ENCODE measurements around the gene IP6K2. TPM values are rescaled to one million over a fixed set of nuclear protein-coding genes. Genes with fewer than 3 reads are reported as not detected.

IP6K2 gene
- total RNA-seq, 2 experiments from 2014 or later, result 97.2 to 121 TPM

DNA sequence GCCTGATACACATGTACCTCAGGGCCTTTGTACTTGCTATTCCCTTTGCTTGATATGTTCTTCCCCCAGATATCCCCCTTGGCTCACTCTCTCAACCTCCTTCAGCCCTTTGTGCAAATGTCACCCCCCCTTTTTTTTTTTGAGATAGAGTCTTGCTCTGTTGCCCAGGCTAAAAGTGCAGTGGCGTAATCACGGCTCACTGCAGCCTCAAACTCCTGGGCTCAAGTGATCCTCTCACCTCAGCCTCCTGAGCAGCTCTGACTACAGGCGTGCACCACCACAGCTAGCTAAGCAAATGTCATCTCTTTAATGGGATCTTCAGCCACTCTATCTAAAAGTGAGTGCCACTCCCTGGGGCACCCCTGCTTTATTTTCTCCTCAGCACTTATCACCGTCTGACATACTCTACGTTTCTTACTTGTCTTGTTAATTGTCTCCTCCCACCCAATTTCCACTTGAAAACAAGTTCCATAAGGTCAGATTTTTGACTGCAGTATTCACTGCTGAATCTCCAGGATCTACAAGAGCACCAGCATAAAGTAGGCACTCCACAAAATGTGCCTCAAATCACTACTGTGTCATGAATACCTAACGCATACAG is 14.6 kb downstream of the IP6K2 start:
- peaks cover 46% of the 10 kb centered on the region for H3K36me3 ChIP-seq (ENCODE audit: insufficient read depth, low read length)
- intact Hi-C loops (cut with DNase I, micrococcal nuclease), result no loop called here
- peaks cover 40% of the 10 kb centered on the region for H3K4me1 Mint-ChIP-seq (ENCODE audit: low read depth)
- POLR2A ChIA-PET, result no interaction called here
- peaks cover 60% of the 10 kb centered on the region for H3K36me3 Mint-ChIP-seq (ENCODE audit: low read depth)
- no peaks in the 10 kb centered on the region for H3K9me3 Mint-ChIP-seq
- H3K9me3 ChIP-seq (ENCODE audit: control insufficient read depth in 1 of 2, insufficient read depth in 1 of 2, low read length in 2 of 2), result no peaks in the 10 kb centered on the region
- H3K4me3 Mint-ChIP-seq, result no peak overlapping the region
- H3K27ac ChIP-seq (ENCODE audit: low read depth in 1 of 2, low read length in 2 of 2), result no peak overlapping the region
- H3K27me3 ChIP-seq (ENCODE audit: control insufficient read depth in 1 of 2, insufficient read depth in 2 of 2, low read length in 2 of 2), result no peaks in the 10 kb centered on the region
- CTCF ChIA-PET, result interaction anchor here (1.3 kb wide), 1 partner anchor 16 kb away, joined by 4 read pairs; no protein-coding TSS in a partner anchor
- no peak overlapping the region for H3K27ac Mint-ChIP-seq
- no peaks in the 10 kb centered on the region for H3K27me3 Mint-ChIP-seq
- ATAC-seq (ENCODE audit: poor library complexity) (no peak), DNase-seq (no peak)
- H3K4me3 ChIP-seq (ENCODE audit: low read length), result no peak overlapping the region
- TF ChIP-seq, protein P1, sequence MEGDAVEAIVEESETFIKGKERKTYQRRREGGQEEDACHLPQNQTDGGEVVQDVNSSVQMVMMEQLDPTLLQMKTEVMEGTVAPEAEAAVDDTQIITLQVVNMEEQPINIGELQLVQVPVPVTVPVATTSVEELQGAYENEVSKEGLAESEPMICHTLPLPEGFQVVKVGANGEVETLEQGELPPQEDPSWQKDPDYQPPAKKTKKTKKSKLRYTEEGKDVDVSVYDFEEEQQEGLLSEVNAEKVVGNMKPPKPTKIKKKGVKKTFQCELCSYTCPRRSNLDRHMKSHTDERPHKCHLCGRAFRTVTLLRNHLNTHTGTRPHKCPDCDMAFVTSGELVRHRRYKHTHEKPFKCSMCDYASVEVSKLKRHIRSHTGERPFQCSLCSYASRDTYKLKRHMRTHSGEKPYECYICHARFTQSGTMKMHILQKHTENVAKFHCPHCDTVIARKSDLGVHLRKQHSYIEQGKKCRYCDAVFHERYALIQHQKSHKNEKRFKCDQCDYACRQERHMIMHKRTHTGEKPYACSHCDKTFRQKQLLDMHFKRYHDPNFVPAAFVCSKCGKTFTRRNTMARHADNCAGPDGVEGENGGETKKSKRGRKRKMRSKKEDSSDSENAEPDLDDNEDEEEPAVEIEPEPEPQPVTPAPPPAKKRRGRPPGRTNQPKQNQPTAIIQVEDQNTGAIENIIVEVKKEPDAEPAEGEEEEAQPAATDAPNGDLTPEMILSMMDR (IDR thresholded peaks at IDR 0.05), result no peak
- H3K4me1 ChIP-seq (ENCODE audit: insufficient read depth, low read length), result peaks cover 38% of the 10 kb centered on the region

DNA sequence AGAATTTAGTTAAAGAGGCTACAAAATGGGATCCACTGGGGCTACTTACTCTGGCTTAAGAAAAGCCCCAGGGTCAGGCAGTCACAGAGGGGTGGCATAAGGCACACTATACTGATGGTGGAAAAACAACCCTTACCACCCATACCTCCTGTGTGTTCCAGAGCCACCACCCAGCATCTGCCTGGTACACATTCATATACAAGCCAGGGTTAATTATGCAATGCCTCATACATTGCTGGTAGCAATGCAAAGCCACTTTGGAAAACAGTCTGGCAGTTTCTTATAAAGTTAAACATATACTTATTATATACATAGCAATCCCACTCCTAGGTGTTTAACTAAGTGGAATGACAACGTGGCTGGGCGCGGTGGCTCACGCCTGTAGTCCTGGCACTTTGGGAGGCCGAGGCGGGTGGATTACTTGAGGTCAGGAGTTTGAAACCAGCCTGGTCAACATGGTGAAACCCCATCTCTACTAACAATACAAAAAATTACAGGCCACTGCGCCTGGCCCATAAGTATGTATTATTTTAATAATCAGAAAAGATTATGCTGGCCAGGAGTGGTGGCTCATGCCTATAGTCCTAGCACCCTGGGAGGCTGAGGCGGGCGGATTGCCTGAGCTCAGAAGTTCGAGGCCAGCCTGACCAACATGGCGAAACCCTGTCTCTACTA is 16.2 kb downstream of the IP6K2 start:
- CTCF ChIA-PET, result interaction anchor here (1.3 kb wide), 1 partner anchor 15 kb away, joined by 4 read pairs; no protein-coding TSS in a partner anchor
- no peak overlapping the region for H3K4me3 Mint-ChIP-seq

DNA sequence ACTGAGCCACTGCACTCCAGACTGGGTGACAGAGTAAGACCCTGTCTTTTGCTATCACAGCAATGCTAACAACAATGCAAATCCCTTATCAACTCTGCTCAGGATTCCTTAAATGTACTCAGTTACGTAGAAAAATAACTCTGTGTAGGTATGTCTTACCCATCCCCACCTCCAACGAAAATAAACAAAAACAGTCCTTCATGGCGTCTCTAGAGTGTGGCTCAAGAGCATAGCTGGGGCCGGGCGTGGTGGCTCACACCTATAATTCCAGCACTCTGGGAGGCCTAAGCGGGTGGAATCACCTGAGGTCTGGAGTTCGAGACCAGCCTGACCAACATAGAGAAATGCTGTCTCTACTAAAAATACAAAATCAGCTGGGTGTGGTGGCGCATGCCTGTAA is 18.1 kb downstream of the IP6K2 start:
- TF ChIP-seq, protein P1 (IDR thresholded peaks at IDR 0.05), result no peak
- peaks cover 61% of the 10 kb centered on the region for H3K36me3 Mint-ChIP-seq (ENCODE audit: low read depth)

More for the DNA sequence above, 16.2 kb downstream of the IP6K2 start:
- DNase-seq (no peak), ATAC-seq (ENCODE audit: poor library complexity) (no peak)
- peaks cover 40% of the 10 kb centered on the region for H3K36me3 ChIP-seq (ENCODE audit: insufficient read depth, low read length)
- POLR2A ChIA-PET, result no interaction called here
- Mint-ChIP-seq H3K9me3 (no peaks in the 10 kb centered on the region), H3K27me3 (no peaks in the 10 kb centered on the region), H3K27ac (no peak overlapping the region), H3K4me1 (ENCODE audit: low read depth) (peaks cover 37% of the 10 kb centered on the region), H3K36me3 (ENCODE audit: low read depth) (peaks cover 54% of the 10 kb centered on the region)
- H3K27me3 ChIP-seq (ENCODE audit: control insufficient read depth in 1 of 2, insufficient read depth in 2 of 2, low read length in 2 of 2), result no peaks in the 10 kb centered on the region
- H3K27ac ChIP-seq (ENCODE audit: low read depth in 1 of 2, low read length in 2 of 2), result no peak overlapping the region
- no peaks in the 10 kb centered on the region for H3K9me3 ChIP-seq (ENCODE audit: control insufficient read depth in 1 of 2, insufficient read depth in 1 of 2, low read length in 2 of 2)
- TF ChIP-seq, protein P1 (IDR thresholded peaks at IDR 0.05), result no peak
- no peak overlapping the region for H3K4me3 ChIP-seq (ENCODE audit: low read length)
- intact Hi-C loops (cut with DNase I, micrococcal nuclease), result no loop called here
- H3K4me1 ChIP-seq (ENCODE audit: insufficient read depth, low read length), result peaks cover 29% of the 10 kb centered on the region

More for the DNA sequence above, 18.1 kb downstream of the IP6K2 start:
- POLR2A ChIA-PET, result interaction anchor here (1.2 kb wide), 1 partner anchor 19 kb away, joined by 3 read pairs; no protein-coding TSS in a partner anchor
- ATAC-seq (ENCODE audit: poor library complexity) (no peak), DNase-seq (no peak)
- no peaks in the 10 kb centered on the region for H3K9me3 ChIP-seq (ENCODE audit: control insufficient read depth in 1 of 2, insufficient read depth in 1 of 2, low read length in 2 of 2)
- H3K4me3 ChIP-seq (ENCODE audit: low read length), result no peak overlapping the region
- no peaks in the 10 kb centered on the region for H3K27me3 ChIP-seq (ENCODE audit: control insufficient read depth in 1 of 2, insufficient read depth in 2 of 2, low read length in 2 of 2)
- intact Hi-C loops (cut with DNase I, micrococcal nuclease), result no loop called here
- no peaks in the 10 kb centered on the region for H3K27me3 Mint-ChIP-seq
- H3K4me3 Mint-ChIP-seq, result no peak overlapping the region
- peaks cover 50% of the 10 kb centered on the region for H3K36me3 ChIP-seq (ENCODE audit: insufficient read depth, low read length)
- H3K27ac ChIP-seq (ENCODE audit: low read depth in 1 of 2, low read length in 2 of 2), result no peak overlapping the region
- no peaks in the 10 kb centered on the region for H3K9me3 Mint-ChIP-seq
- H3K4me1 ChIP-seq (ENCODE audit: insufficient read depth, low read length), result peaks cover 23% of the 10 kb centered on the region
- H3K27ac Mint-ChIP-seq, result no peak overlapping the region
- peaks cover 36% of the 10 kb centered on the region for H3K4me1 Mint-ChIP-seq (ENCODE audit: low read depth)
- CTCF ChIA-PET, result no interaction called here

Measured in CD4-positive, alpha-beta T cell (primary cell).